Gastroesophageal sphincter (tissue), 3 donors: ENCODE results near the gene MRPL49.

ENCODE experiments used
- CTCF ChIP-seq, 4 experiments: fragments of 200-600 bp in 2 of 4; fragments of 450-650 bp in 2 of 4; sonication (generic) in 1 of 4; IDR thresholded peaks; one replicate each; pipeline ENCODE4 v1.5.1; 2017 to 2019; ENCODE audit warnings: antibody characterized with exemption in 4 of 4, mild to moderate bottlenecking in 2 of 4, moderate library complexity in 2 of 4
- POLR2A ChIP-seq, 2 donors: fragments of 450-650 bp; IDR thresholded peaks; one replicate each; pipeline ENCODE4 v1.6.1; 2017; ENCODE audit warnings: antibody characterized with exemption in 2 of 2, mild to moderate bottlenecking in 2 of 2, moderate library complexity in 1 of 2

DNA sequence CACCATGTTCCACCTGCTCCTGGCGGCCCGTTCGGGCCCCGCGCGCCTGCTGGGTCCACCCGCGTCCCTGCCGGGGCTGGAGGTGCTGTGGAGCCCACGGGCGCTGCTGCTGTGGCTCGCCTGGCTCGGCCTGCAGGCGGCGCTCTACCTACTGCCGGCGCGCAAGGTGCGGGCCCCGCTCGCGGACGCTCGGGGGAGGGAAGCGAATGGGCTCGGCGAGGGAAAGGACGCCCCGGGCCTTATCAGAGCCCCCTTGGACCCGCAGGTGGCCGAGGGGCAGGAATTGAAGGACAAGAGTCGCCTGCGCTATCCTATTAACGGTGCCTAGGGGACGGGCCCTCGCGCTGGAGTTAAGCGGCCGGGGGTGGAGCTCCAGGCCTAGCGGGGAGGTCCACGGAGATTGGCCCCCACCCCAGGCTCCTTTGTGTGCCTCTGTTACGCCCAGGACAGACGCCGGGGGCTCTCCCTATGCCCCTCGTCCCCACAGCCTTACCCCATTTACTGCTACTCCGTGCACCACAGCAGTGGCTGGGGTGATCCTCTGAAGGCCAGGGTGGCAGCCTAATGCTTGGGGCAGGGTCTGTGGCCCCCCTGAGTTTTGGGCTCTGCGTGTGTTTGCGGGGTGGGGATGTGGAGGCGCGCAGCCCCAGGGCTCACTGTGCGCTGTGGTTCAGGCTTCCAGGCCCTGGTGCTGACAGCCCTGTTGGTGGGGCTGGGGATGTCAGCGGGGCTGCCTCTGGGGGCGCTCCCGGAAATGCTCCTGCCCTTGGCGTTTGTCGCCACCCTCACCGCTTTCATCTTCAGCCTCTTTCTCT, 9.4 kb upstream of the MRPL49 start:
- TF ChIP-seq CTCF (IDR thresholded peaks at IDR 0.05) (peak in 3 of 4 experiments; percentile 89 to 94 (median 93)), POLR2A (IDR thresholded peaks at IDR 0.05) (no peak)
